Muscle of arm (tissue), 12 donors: ENCODE measurements around the gene NAA20. TPM values are rescaled to one million over a fixed set of nuclear protein-coding genes. Genes with fewer than 3 reads are reported as not detected.

ENCODE experiments used
- DNase-seq: peaks from one replicate; pipeline ENCODE4 v3.0.0-alpha.2; 2013
- polyA plus RNA-seq, 12 donors: library from polyadenylated mRNA; unstranded; fragments of 120-200 nt; gene quantifications; one replicate each; pipeline ENCODE4 v1.2.1, GENCODE V29; 2013; ENCODE audit not compliant: insufficient read length in 12 of 12

NAA20 gene
- polyA plus RNA-seq, 12 donors: 40.7 to 75.2 (median 65.8) TPM; not detected in 1

DNA sequence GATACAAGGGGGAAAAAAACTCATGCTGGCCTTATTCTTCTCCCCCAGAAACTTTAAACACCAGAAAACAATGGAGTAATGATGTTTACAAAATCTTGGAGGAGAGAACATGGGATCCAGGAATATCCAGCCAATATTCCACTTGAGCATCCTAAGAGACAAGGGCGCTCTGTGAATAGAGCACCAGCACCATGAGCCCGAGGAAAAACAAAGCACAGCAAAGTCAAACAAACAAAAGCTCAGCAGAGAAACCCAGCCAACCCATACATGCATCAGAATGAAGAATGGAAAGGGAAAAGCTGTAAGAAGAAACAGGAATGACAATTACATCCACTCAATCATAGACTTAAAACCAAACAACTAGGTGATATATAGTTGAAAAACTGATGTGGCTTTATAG lies 4.6 kb upstream of the NAA20 start:
- DNase-seq: no peak

DNA sequence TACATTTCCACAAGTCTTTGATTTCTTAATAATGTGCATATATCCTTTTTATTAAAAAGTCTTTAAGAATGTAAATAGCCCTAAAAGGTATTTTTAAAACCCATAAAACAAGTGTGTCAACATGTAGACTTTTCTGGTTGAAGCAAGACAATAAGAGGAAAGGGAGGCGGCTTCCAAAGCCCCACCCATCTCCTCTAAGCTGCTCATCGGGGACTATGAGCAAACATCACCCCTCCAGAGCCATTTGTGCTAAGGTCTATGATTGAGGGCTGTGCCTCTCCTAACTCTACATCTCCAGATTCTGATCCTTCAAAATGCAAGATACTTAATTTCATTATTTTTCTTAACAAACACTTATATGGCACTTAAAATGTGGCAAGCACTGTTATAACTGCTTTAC lies 2.5 kb upstream of the NAA20 start:
- DNase-seq: no peak

- no peak for DNase-seq
These were observed 653 bp downstream of the NAA20 start for GRCh38 chr20:20017844-20018185.

DNA sequence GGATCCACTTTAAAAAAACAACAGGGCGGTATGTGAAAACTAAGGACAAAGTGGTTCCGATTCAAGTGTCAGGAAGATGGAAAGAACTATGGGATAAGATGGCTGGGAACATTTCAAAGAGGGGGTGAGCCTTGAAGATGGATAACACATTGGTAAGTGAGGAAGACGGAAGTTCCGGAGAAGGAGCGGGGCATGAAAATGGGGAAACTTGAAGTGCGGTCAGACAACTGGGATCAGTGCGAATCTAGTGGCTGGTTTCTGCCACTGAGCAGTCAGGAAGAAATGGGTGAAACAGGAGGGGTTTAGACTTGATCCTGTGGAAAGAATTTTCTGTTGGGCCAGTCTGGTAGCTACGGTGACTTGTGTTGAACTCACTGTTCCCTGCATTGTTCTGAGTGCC lies 1.2 kb downstream of the NAA20 start:
- DNase-seq: no peak

DNA sequence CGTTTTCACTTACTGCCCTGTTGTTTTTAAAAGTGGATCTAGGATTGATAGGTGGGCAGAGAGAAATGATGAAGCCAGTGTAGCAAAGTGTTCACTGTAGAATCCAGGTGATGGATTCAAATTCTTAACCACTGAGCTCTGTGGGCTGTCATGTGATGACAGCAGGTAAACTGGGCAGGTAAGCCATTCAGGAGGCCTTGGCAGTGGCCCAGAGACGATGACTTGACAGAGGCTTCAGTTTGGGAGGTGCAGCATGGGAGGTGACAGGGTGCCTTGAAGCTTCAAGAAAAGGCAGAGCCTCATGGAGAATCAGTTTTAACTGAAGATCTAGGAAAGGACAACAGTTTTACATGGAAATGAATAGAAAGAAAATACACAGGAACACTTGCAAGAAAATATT lies 2.0 kb downstream of the NAA20 start:
- no peak for DNase-seq

DNA sequence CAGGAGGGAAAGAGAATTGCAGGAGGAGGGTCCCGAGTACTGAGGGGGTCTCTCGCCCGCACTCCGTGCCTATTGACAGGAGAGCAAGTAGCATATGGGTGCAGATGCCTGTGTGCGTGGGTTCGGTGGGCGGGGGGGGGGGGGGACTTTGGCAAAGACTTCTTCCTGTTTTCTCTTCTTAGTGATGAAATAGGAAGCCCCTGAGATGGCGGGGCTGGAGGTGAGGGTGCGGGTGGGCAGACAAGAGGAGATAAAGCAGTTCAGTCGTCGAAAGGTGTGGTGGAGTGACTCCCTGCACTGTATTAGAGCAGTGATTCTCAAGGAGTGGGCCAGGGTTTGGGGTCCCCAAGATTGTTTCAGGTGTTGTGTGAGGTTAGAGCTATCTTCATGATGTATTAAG lies 3.7 kb downstream of the NAA20 start:
- DNase-seq: no peak

GRCh38 chr20:20021835-20022234 lies 4.7 kb downstream of the NAA20 start:
- DNase-seq: no peak

- DNase-seq: no peak
These were observed 5.3 kb downstream of the NAA20 start for GRCh38 chr20:20022498-20022897.

GRCh38 chr20:20023395-20023794 lies 6.2 kb downstream of the NAA20 start:
- DNase-seq: no peak

- DNase-seq: no peak
These were observed 7.8 kb downstream of the NAA20 start for GRCh38 chr20:20024942-20025341.

GRCh38 chr20:20027284-20027683 lies 10.1 kb downstream of the NAA20 start:
- no peak for DNase-seq

DNA sequence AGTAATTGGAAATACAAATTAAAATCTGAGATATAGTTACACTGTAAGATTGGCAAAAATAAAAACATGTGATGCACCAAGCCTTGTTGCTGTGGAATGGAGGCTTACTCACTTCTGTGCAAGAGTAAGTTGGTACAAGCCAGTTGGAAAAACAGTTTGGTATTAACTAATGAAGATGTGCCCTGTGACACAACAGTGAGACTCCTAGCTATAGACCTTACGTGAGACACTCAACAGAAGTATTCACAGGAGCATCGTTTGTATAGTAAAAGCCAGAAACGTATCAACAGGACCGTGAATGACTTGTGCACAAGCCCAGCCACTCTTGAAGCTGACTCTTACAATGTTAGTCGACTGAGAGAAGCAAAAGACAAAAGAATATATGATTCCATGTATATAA lies 14.6 kb downstream of the NAA20 start:
- no peak for DNase-seq

GRCh38 chr20:20034486-20034885 lies 17.3 kb downstream of the NAA20 start:
- DNase-seq: no peak

- DNase-seq: no peak
These were observed 19.6 kb downstream of the NAA20 start for GRCh38 chr20:20036756-20037155.

DNA sequence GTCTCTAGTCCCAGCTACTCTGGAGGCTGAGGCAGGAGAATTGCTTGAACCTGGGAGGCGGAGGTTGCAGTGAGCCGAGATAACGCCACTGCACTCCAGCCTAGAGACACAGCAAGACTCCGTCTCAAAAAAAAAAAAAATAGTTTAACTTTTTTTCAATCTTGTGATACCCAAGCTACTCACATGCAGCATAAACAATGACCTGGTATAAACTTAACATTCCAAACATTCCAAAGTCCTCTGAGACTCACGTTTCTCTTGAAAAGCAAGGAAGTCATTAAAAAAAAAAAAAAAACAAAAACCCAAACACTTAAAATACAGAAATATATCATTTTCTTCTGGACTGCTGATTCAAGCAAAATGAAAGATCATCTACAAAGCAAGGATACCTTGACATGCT lies 20.8 kb downstream of the NAA20 start:
- DNase-seq: no peak

- DNase-seq: no peak
These were observed 21.4 kb downstream of the NAA20 start for GRCh38 chr20:20038586-20038985.

- no peak for DNase-seq
These were observed 22.7 kb downstream of the NAA20 start for GRCh38 chr20:20039752-20040387.

- DNase-seq: no peak
These were observed 34.6 kb downstream of the NAA20 start for GRCh38 chr20:20051767-20052073.

DNA sequence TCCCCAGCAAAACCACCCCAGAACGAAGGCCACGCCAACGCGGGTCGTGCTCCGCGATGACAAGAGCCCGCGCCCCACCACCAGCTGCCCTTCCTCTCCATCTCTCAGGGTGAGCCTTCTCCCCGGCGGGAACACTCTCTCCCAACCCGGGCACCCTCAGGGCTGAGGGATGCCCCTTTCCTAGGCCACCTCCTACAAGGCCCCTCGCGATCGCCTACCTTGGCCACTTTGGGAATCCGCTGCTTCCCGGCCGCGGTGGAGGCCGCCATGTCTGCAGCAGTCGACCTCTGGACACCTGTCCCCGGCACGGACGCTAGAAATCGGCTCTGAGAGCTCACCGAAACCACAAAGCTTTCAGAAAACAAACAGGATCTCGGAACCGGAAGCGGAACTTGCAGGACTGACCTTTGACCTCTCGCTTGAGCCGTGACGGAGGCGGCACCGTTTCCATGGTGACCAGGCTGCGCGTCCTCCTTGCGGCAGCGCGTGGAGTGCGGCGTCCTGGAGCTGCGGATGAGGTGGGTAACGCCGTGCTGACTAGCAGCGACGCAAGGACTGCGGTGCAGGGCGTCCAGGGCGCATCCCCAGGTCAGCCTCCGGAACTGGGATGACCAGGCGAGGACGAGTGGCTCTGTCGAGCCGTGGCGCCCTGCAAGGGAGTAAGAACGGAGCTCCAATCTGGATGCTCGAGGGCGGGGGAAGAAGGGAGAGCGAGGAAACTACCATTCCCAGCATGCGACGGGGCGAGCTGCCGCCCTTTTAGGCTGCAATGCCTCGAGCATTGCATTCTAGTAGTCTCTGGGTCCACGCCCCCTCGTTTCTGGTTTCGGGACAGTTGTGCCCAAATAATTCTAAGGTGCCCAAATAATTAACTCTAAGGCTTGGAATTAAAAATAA lies 35.2 kb downstream of the NAA20 start, which contains the start of the genes CFAP61 and CRNKL1:
TSS of gene CFAP61 (plus strand) at position 459 of the 897 bp plus-strand sequence. CDS start 4,122 bp downstream, outside the sequence.
TSS of gene CRNKL1 (minus strand) at position 393 of the 897 bp plus-strand sequence. CDS start at position 269, 124 bp downstream.
- peak; percentile 99 for DNase-seq

- no peak for DNase-seq
These were observed 43.3 kb downstream of the NAA20 start for GRCh38 chr20:20060234-20060998.

DNA sequence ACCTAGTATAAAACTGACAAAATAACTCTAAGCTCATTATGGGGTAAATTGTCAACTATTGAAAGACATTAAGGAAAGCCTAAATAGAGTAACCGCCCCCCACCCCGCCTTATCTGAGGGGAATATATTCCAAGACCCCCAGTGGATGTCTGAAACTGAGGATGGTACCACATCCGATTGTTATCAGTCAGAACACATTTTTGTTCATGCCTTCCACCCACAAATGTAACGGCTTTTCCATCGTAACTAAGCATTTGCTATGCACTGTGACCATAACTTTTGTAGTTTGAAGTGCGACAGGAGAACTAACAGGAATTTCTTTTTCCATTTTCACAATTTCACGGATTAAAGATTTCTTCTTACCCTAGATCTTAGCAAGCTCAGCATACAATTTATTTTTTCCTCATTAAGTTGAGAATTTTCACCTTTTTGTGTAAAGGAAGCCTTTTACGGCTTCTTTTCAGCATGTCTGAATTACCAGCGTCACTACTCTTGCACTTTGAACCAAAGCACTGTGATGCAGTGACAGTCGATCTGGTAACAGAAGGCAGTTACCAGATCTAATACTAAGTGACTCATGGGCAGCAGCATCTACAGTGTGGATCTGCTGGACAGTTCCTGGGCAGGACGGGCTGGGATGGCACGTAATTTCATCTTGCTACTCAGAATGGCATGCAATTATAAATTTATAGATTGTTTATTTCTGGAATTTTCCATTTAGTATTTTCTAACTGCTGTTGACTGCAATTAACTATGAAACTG lies 47.0 kb downstream of the NAA20 start:
- DNase-seq: no peak

DNA sequence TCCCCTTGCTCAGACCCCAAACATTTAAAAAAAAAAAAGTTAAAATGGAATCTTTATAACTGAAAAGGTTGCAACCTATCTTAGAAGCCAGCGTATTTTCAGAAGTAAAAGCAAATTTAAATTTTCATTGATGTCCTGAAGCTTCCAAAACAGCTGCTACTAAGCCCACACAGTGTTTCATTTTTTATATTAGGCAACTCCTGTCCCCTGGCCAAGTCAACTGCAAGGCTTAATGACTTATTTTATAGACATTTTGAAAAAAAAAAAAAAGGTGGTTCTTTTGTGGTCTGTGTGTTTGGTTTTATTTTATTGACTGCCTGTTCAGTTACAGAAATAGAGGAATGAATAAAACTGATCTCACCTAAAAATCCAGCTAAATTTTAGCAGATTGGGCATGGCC lies 48.2 kb downstream of the NAA20 start:
- DNase-seq: no peak
